Measurements from ENCODE around the gene FAM43B. TPM values are rescaled to one million over a fixed set of nuclear protein-coding genes. Genes with fewer than 3 reads are reported as not detected.

The FAM43B gene
- total and polyA plus RNA-seq, 2 donors from 2014 or later = 1.7 to 2.5 TPM

DNA sequence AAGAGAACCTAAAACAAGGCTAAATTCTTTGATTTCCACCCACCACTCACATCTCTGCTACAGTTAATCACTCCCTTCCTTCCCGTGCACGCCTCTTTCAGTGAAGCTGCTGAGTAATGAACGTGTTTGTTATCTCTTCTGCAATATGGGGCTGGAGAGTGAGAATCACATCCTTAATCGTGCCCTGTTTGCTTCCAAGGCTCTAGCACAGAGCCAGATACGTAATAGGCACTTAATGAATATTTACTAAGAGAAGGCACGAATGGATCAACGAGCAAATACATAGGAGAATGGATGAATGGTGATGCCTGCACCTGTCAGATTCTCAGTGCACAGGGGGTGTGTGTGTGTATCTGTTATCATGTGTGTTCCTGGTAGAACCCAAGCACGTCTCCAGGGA lies 22.1 kb upstream of the FAM43B start:
- no peaks in the 10 kb centered on the region for H3K27me3 ChIP-seq (ENCODE audit: control insufficient read depth, insufficient read depth, low read length)
- no peak for TF ChIP-seq CTCF (IDR thresholded peaks at IDR 0.05; ENCODE audit: borderline replicate concordance, extremely low read depth, insufficient read depth)
- no peaks in the 10 kb centered on the region for H3K9me3 ChIP-seq (ENCODE audit: control insufficient read depth in 2 of 3, insufficient read depth in 1 of 3, low read length in 3 of 3)
- H3K9ac ChIP-seq (ENCODE audit: low read length in 3 of 3) = no peak overlapping the region
- peaks cover 0 to 4% (median 0%) of the 10 kb centered on the region in 3 donors for H3K4me1 ChIP-seq (ENCODE audit: control insufficient read depth in 2 of 3, insufficient read depth in 2 of 3, low read depth in 1 of 3, low read length in 3 of 3)
- H3K4me3 ChIP-seq (ENCODE audit: low read length in 3 of 3) = no peak overlapping the region
- no peak overlapping the region for H3K27ac ChIP-seq (ENCODE audit: low read depth in 2 of 2, low read length in 2 of 2)
- no peak for FAIRE-seq
- intact Hi-C loops (cut with DNase I) = no loop called here
- no peaks in the 10 kb centered on the region for H3K36me3 ChIP-seq (ENCODE audit: control insufficient read depth in 2 of 3, insufficient read depth in 3 of 3, low read length in 3 of 3)
- DNase-seq = no peak

DNA sequence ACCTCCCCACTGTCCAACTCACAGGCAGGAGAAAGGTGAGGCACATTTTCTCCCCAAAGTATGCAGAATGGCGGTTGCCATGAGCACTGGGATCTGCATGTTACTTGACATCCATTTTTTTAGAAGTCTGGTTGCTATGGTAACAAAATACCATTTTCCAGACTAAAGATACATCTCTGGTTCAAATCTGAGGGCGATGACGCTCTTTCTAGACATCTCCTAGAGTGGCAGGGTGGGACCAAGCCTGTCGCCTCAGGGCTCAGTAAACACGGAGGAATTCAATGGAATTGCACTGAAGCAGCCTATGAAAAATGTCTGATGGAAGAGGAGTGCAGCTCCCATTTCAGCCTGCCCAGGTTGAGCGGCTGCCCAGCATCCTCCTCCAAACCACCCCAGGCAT lies 21.5 kb upstream of the FAM43B start:
- no peaks in the 10 kb centered on the region for H3K27me3 ChIP-seq (ENCODE audit: control insufficient read depth, insufficient read depth, low read length)
- FAIRE-seq = no peak

DNA sequence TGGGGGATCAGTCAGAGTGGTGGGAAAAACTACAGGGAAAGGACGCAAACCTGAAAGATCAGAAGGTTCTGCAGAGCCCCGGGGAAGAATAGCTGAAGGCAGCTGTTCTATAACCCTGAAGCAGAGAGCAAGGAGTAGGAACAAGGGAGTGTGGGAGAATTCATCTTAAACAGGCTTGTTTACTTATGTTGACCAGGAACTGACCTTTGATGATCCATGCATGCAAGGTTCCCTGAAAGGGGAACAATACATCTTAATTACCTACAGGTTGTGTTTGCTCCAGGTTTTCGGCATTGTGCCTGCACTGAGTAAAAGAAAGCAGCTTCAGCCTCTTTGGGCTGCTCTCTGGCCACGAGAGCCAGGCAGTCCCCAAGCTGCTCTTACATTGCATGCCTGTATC lies 18.7 kb upstream of the FAM43B start:
- no peak for TF ChIP-seq CTCF (IDR thresholded peaks at IDR 0.05; ENCODE audit: borderline replicate concordance, extremely low read depth, insufficient read depth)
- intact Hi-C loops (cut with DNase I) = no loop called here
- H3K9ac ChIP-seq (ENCODE audit: low read length in 3 of 3) = no peak overlapping the region
- FAIRE-seq = no peak
- H3K27ac ChIP-seq (ENCODE audit: low read depth in 2 of 2, low read length in 2 of 2) = no peak overlapping the region
- DNase-seq = peak in 3 of 5 donors; percentile 1 to 31 (median 25)
- H3K9me3 ChIP-seq (ENCODE audit: control insufficient read depth in 2 of 3, insufficient read depth in 1 of 3, low read length in 3 of 3) = no peaks in the 10 kb centered on the region
- H3K4me1 ChIP-seq (ENCODE audit: control insufficient read depth in 2 of 3, insufficient read depth in 2 of 3, low read depth in 1 of 3, low read length in 3 of 3) = peaks cover 0 to 4% (median 0%) of the 10 kb centered on the region in 3 donors
- no peaks in the 10 kb centered on the region for H3K27me3 ChIP-seq (ENCODE audit: control insufficient read depth, insufficient read depth, low read length)
- no peaks in the 10 kb centered on the region for H3K36me3 ChIP-seq (ENCODE audit: control insufficient read depth in 2 of 3, insufficient read depth in 3 of 3, low read length in 3 of 3)
- H3K4me3 ChIP-seq (ENCODE audit: low read length in 3 of 3) = no peak overlapping the region

More for the DNA sequence above, 21.5 kb upstream of the FAM43B start:
- no peak for TF ChIP-seq CTCF (IDR thresholded peaks at IDR 0.05; ENCODE audit: borderline replicate concordance, extremely low read depth, insufficient read depth)
- H3K4me3 ChIP-seq (ENCODE audit: low read length in 3 of 3) = no peak overlapping the region
- no peak for DNase-seq
- H3K9ac ChIP-seq (ENCODE audit: low read length in 3 of 3) = no peak overlapping the region
- peaks cover 0 to 4% (median 0%) of the 10 kb centered on the region in 3 donors for H3K4me1 ChIP-seq (ENCODE audit: control insufficient read depth in 2 of 3, insufficient read depth in 2 of 3, low read depth in 1 of 3, low read length in 3 of 3)
- no peak overlapping the region for H3K27ac ChIP-seq (ENCODE audit: low read depth in 2 of 2, low read length in 2 of 2)
- no peaks in the 10 kb centered on the region for H3K36me3 ChIP-seq (ENCODE audit: control insufficient read depth in 2 of 3, insufficient read depth in 3 of 3, low read length in 3 of 3)
- H3K9me3 ChIP-seq (ENCODE audit: control insufficient read depth in 2 of 3, insufficient read depth in 1 of 3, low read length in 3 of 3) = no peaks in the 10 kb centered on the region
- intact Hi-C loops (cut with DNase I) = no loop called here
